Osteoblast (primary cell): ENCODE results near the gene MSH5. TPM values are rescaled to one million over a fixed set of nuclear protein-coding genes. Genes with fewer than 3 reads are reported as not detected.

Experiments used
- DNase-seq: peaks from one replicate; pipeline ENCODE4 v3.0.0; 2011; ENCODE audit warnings: low spot score, mixed read lengths; ENCODE audit not compliant: insufficient read length; ENCODE audit errors: missing footprints
- H2AFZ ChIP-seq: 2 replicates; pipeline ENCODE4 v1.6.0; 2011; ENCODE audit warnings: mild to moderate bottlenecking, low read length
- H3K27ac ChIP-seq: 2 replicates; pipeline ENCODE4 v1.5.1; 2011; ENCODE audit warnings: mild to moderate bottlenecking, low read depth, low read length, moderate library complexity
- H3K27me3 ChIP-seq: 2 replicates; pipeline ENCODE4 v1.6.0; 2012; ENCODE audit warnings: mild to moderate bottlenecking, control low read depth, inconsistent platforms, low read length, moderate library complexity; ENCODE audit not compliant: insufficient read depth
- H3K36me3 ChIP-seq: 2 replicates; pipeline ENCODE4 v1.5.1; 2011; ENCODE audit warnings: mild to moderate bottlenecking, low read length, control low read depth, moderate library complexity; ENCODE audit not compliant: insufficient read depth
- H3K4me1 ChIP-seq: 2 replicates; pipeline ENCODE4 v1.5.1; 2011; ENCODE audit warnings: mild to moderate bottlenecking, low read length, control low read depth, moderate library complexity; ENCODE audit not compliant: insufficient read depth
- H3K4me2 ChIP-seq: 2 replicates; pipeline ENCODE4 v1.6.0; 2011; ENCODE audit warnings: mild to moderate bottlenecking, low read length; ENCODE audit not compliant: insufficient read depth
- H3K4me3 ChIP-seq: fragments of 200-600 bp; sonication (generic); 3 replicates; pipeline ENCODE4 v1.5.1; 2012; ENCODE audit warnings: mild to moderate bottlenecking, low read length, inconsistent platforms; ENCODE audit not compliant: insufficient read depth
- H3K79me2 ChIP-seq: 2 replicates; pipeline ENCODE4 v1.6.0; 2012; ENCODE audit warnings: mild to moderate bottlenecking, low read length, control low read depth, inconsistent platforms; ENCODE audit not compliant: insufficient read depth
- H3K9me3 ChIP-seq: 2 replicates; pipeline ENCODE4 v1.5.1; 2011; ENCODE audit warnings: low read depth, low read length, control low read depth
- H4K20me1 ChIP-seq: 2 replicates; pipeline ENCODE4 v1.6.0; 2012; ENCODE audit warnings: mild to moderate bottlenecking, low read length, control low read depth; ENCODE audit not compliant: insufficient read depth
- total RNA-seq: library from RNA; depleted of rRNA; stranded (reverse); fragments of >200 nt; gene quantifications from 2 replicates; pipeline ENCODE4 v1.2.3, GENCODE V29; 2012
- TF ChIP-seq, protein P1 (sequence below): IDR thresholded peaks from 2 replicates; pipeline ENCODE4 v1.5.1; 2011; ENCODE audit warnings: mild to moderate bottlenecking, low read depth, low read length, moderate library complexity; ENCODE audit errors: extremely low read depth

Gene MSH5
- total RNA-seq, 1 donor: 13.0 TPM

- H3K36me3 ChIP-seq: peaks cover 25% of the 10 kb centered on the region
- peak; percentile 18 for DNase-seq
- no peak overlapping the region for H3K4me2 ChIP-seq
- H3K27me3 ChIP-seq: no peaks in the 10 kb centered on the region
- H3K79me2 ChIP-seq: no peaks in the 10 kb centered on the region
- no peaks in the 10 kb centered on the region for H4K20me1 ChIP-seq
- no peaks in the 10 kb centered on the region for H3K4me1 ChIP-seq
- no peak overlapping the region for H2AFZ ChIP-seq
- no peaks in the 10 kb centered on the region for H3K9me3 ChIP-seq
- no peak overlapping the region for H3K27ac ChIP-seq
- no peak overlapping the region for H3K4me3 ChIP-seq
- TF ChIP-seq, protein P1, sequence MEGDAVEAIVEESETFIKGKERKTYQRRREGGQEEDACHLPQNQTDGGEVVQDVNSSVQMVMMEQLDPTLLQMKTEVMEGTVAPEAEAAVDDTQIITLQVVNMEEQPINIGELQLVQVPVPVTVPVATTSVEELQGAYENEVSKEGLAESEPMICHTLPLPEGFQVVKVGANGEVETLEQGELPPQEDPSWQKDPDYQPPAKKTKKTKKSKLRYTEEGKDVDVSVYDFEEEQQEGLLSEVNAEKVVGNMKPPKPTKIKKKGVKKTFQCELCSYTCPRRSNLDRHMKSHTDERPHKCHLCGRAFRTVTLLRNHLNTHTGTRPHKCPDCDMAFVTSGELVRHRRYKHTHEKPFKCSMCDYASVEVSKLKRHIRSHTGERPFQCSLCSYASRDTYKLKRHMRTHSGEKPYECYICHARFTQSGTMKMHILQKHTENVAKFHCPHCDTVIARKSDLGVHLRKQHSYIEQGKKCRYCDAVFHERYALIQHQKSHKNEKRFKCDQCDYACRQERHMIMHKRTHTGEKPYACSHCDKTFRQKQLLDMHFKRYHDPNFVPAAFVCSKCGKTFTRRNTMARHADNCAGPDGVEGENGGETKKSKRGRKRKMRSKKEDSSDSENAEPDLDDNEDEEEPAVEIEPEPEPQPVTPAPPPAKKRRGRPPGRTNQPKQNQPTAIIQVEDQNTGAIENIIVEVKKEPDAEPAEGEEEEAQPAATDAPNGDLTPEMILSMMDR: no peak
Measured at GRCh38 chr6:31760790-31761189, 21.0 kb downstream of the MSH5 start.

GRCh38 chr6:31761343-31761742 lies 21.5 kb downstream of the MSH5 start:
- TF ChIP-seq, protein P1: no peak
- Histone ChIP-seq H3K79me2 (no peaks in the 10 kb centered on the region), H3K36me3 (peaks cover 25% of the 10 kb centered on the region), H2AFZ (no peak overlapping the region), H3K4me3 (no peak overlapping the region), H3K27ac (no peak overlapping the region), H3K4me1 (peaks cover 1% of the 10 kb centered on the region), H3K4me2 (no peak overlapping the region), H3K27me3 (no peaks in the 10 kb centered on the region), H3K9me3 (no peaks in the 10 kb centered on the region), H4K20me1 (no peaks in the 10 kb centered on the region)
- peak; percentile 46 for DNase-seq

DNA sequence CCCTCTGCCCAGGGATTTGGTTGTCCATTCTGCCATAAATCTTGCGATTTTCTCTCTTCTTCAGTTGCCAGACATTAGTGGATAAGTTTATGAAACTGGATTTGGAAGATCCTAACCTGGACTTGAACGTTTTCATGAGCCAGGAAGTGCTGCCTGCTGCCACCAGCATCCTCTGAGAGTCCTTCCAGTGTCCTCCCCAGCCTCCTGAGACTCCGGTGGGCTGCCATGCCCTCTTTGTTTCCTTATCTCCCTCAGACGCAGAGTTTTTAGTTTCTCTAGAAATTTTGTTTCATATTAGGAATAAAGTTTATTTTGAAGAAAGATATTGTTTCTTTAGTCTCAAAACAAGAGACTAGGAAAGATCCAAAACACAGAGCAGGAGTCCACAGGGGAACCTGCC lies 22.6 kb downstream of the MSH5 start, which contains the start of gene SAPCD1:
SAPCD1 (plus strand) TSS at position 301 of the 400 bp plus-strand sequence. CDS start 399 bp downstream, outside the sequence.
- H3K27ac ChIP-seq: no peak within 1 kb of the TSS
- peak; percentile 1 for DNase-seq
- no peak within 1 kb of the TSS for H3K4me3 ChIP-seq
- no peak within 1 kb of the TSS for H3K4me2 ChIP-seq
- peak within 1 kb of the TSS; percentile 1 for H2AFZ ChIP-seq
- peaks cover 25% of the 10 kb centered on the region for H3K36me3 ChIP-seq
- no peaks in the 10 kb centered on the region for H4K20me1 ChIP-seq
- TF ChIP-seq, protein P1: no peak
- peaks cover 4% of the 10 kb centered on the region for H3K4me1 ChIP-seq
- H3K27me3 ChIP-seq: no peaks in the 10 kb centered on the region
- H3K79me2 ChIP-seq: no peaks in the 10 kb centered on the region
- no peaks in the 10 kb centered on the region for H3K9me3 ChIP-seq

DNA sequence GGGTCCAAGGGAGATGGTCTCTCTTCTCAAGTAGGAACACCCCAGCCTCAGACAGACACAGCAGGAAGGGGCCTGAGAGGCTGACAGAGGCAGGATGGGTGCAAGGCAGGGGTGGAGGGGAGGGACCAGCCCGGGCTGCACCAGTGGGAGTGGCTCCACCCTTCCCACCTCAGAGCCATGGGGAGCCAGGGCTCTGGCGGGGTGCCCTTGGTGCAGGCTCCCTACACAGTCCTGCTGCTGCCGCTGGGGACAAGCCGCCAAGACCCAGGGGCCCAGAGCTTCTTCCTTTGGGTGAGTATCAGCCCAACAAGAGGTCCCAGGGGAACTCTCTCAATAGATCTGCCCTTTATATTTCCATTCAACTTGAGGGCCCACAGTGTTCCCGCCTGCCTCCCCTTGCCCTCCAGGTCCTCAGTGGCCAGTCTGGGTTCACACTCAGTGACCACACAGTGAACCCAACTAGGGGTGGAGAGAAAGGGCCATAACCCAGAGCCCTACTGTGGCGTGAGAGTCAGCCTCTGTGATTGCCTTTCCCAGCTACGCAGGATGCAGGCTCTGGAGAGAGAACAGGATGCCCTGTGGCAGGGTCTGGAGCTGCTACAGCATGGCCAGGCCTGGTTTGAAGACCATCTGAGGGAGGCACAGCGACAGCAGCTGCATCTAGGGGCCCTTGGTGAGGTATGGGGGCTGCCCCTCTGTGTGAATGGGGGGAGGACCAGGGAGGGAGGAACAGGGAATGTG lies 23.2 kb downstream of the MSH5 start:
- Histone ChIP-seq H3K79me2 (no peaks in the 10 kb centered on the region), H4K20me1 (no peaks in the 10 kb centered on the region), H3K27ac (no peak overlapping the region), H3K4me3 (no peak overlapping the region), H3K36me3 (peaks cover 25% of the 10 kb centered on the region), H3K9me3 (no peaks in the 10 kb centered on the region), H3K4me2 (no peak overlapping the region), H2AFZ (peak overlapping the region; percentile 1), H3K4me1 (peaks cover 4% of the 10 kb centered on the region), H3K27me3 (no peaks in the 10 kb centered on the region)
- TF ChIP-seq, protein P1: no peak
- peak; percentile 76 for DNase-seq
